Nephron progenitor cell (in vitro differentiated cells): ENCODE results near the gene NPAS4.
A peak's percentile ranks its signal among the peaks of the same experiment; 100 is the strongest.

ENCODE experiments used
- DNase-seq: peaks from one replicate; pipeline ENCODE4 v3.0.0; 2021
- H3K27ac Mint-ChIP-seq: 2 replicates; pipeline ENCODE4 v1.8.0; 2021; ENCODE audit warnings: mild to moderate bottlenecking, moderate library complexity, mixed read lengths
- H3K27me3 Mint-ChIP-seq: 2 replicates; pipeline ENCODE4 v1.8.0; 2021; ENCODE audit warnings: mild to moderate bottlenecking, low read depth, mixed read lengths; ENCODE audit not compliant: poor library complexity
- H3K36me3 Mint-ChIP-seq: 2 replicates; pipeline ENCODE4 v1.8.0; 2021; ENCODE audit warnings: low read depth, mixed read lengths
- H3K4me1 Mint-ChIP-seq: 2 replicates; pipeline ENCODE4 v1.8.0; 2021; ENCODE audit warnings: mixed read lengths
- H3K4me3 Mint-ChIP-seq: 2 replicates; pipeline ENCODE4 v1.8.0; 2021; ENCODE audit warnings: mild to moderate bottlenecking, moderate library complexity, mixed read lengths
- H3K9me3 Mint-ChIP-seq: 2 replicates; pipeline ENCODE4 v1.8.0; 2021; ENCODE audit warnings: mild to moderate bottlenecking, moderate library complexity, mixed read lengths
- CTCF ChIP-seq: fragments of 200-600 bp; sonication (generic); IDR thresholded peaks from 2 replicates; pipeline ENCODE4 v1.5.0; 2021; ENCODE audit warnings: antibody characterized with exemption

The NPAS4 gene

GRCh38 chr11:66469441-66469840 lies 48.6 kb downstream of the NPAS4 start:
- no peak overlapping the region for H3K4me3 Mint-ChIP-seq
- no peaks in the 10 kb centered on the region for H3K9me3 Mint-ChIP-seq
- no peak for TF ChIP-seq CTCF
- no peak overlapping the region for H3K27ac Mint-ChIP-seq
- no peak for DNase-seq
- peaks cover 16% of the 10 kb centered on the region for H3K27me3 Mint-ChIP-seq
- H3K4me1 Mint-ChIP-seq: peaks cover 49% of the 10 kb centered on the region
- H3K36me3 Mint-ChIP-seq: peaks cover 10% of the 10 kb centered on the region

DNA sequence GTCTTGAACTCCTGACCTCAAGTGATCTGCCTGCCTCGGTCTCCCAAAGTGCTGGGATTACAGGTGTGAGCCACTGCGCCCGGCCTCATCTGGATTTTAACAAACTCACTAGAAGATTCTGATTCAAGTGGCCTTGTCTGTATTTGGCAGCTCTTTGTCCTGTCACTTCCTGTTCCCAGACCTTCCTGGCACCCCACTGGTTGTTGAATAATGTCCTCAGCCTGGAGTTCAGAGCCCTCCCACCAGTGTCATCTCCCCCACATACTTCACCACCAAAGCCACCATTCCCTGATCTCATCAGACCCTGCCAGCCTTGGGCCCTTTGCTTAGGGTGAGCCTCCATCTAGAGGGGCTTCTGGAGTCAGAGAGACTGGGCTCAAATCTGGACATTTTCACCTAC lies 49.2 kb downstream of the NPAS4 start:
- Mint-ChIP-seq H3K27me3 (peaks cover 14% of the 10 kb centered on the region), H3K9me3 (no peaks in the 10 kb centered on the region), H3K4me1 (peaks cover 49% of the 10 kb centered on the region), H3K4me3 (peak overlapping the region; percentile 35), H3K27ac (peak overlapping the region; percentile 34), H3K36me3 (peaks cover 10% of the 10 kb centered on the region)
- no peak for DNase-seq
- TF ChIP-seq CTCF: no peak

- H3K27me3 Mint-ChIP-seq: peaks cover 5% of the 10 kb centered on the region
- peak overlapping the region; percentile 71 for H3K27ac Mint-ChIP-seq
- DNase-seq: no peak
- no peak for TF ChIP-seq CTCF
- no peaks in the 10 kb centered on the region for H3K9me3 Mint-ChIP-seq
- peaks cover 10% of the 10 kb centered on the region for H3K36me3 Mint-ChIP-seq
- H3K4me1 Mint-ChIP-seq: peaks cover 39% of the 10 kb centered on the region
- H3K4me3 Mint-ChIP-seq: no peak overlapping the region
Measured at GRCh38 chr11:66471142-66471541, 50.3 kb downstream of the NPAS4 start.

DNA sequence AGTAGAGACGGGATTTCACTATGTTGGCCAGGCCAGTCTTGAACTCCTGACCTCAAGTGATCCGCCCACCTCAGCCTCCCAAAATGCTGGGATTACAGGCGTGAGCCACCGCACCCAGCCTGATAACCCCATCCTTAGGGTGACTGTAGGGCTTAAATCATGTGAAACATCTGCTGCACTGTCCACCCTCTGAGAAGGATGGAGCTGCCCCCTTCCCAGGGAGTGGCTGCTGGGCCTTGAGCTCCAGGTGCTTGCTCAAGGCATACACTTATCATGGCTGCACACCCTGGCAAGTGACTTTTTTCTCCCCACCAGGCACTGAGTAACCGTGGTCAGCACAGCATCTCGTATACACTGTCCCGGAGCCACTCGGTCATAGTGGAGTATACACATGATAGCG lies 51.2 kb downstream of the NPAS4 start:
- peaks cover 10% of the 10 kb centered on the region for H3K36me3 Mint-ChIP-seq
- no peak overlapping the region for H3K4me3 Mint-ChIP-seq
- no peaks in the 10 kb centered on the region for H3K9me3 Mint-ChIP-seq
- TF ChIP-seq CTCF: no peak
- H3K27me3 Mint-ChIP-seq: peaks cover 5% of the 10 kb centered on the region
- H3K4me1 Mint-ChIP-seq: peaks cover 46% of the 10 kb centered on the region
- no peak overlapping the region for H3K27ac Mint-ChIP-seq
- no peak for DNase-seq

- Mint-ChIP-seq H3K27ac (no peak overlapping the region), H3K9me3 (no peaks in the 10 kb centered on the region), H3K27me3 (peaks cover 3% of the 10 kb centered on the region), H3K36me3 (peaks cover 10% of the 10 kb centered on the region), H3K4me3 (no peak overlapping the region), H3K4me1 (peaks cover 46% of the 10 kb centered on the region)
- TF ChIP-seq CTCF: no peak
- DNase-seq: no peak
Measured at GRCh38 chr11:66473167-66473566, 52.3 kb downstream of the NPAS4 start.

DNA sequence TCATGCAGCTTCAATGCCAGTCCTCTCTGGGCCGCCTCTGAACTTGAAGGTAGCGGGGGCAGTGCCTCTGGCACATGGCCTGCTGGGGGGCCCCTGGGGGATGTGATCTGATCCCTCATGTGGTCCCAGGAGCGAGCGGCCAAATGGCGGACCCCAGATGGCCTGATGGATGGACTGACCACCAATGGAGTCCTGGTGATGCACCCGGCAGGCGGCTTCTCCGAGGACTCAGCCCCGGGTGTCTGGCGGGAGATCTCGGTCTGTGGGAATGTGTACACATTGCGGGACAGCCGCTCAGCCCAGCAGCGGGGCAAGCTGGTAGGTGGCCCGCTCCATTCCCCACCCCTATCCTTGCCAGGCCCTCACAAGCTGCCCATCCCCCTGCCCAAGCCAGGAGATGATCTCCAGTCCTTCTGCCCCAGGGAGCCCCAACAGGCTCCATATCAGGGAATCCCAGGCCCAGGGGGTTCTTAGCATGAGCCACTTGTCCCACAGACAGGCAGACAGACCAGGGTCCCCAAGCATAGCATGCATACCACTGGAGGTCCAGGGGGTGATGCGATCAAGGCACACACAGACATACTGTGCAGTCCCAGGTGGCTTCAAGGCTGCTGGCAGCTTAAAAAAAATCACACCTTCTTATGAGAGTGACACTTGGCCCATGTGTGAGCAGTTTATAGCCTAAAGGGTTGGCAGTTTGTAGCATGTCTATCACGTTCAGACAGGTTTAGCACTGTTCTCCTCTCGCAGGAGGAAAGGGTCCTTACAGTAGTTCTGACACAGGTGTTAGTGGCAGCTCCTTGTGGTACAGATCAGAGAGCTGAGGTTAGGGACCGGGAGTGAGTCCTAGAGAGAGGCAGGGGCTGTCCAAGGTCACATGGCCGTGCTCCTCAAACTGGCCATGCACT lies 53.0 kb downstream of the NPAS4 start:
- H3K27ac Mint-ChIP-seq: peak overlapping the region; percentile 59
- TF ChIP-seq CTCF: no peak
- H3K27me3 Mint-ChIP-seq: peaks cover 3% of the 10 kb centered on the region
- H3K9me3 Mint-ChIP-seq: no peaks in the 10 kb centered on the region
- peaks cover 46% of the 10 kb centered on the region for H3K4me1 Mint-ChIP-seq
- H3K4me3 Mint-ChIP-seq: no peak overlapping the region
- no peak for DNase-seq
- H3K36me3 Mint-ChIP-seq: peaks cover 10% of the 10 kb centered on the region
